Endodermal cell (in vitro differentiated cells): ENCODE data around the gene NOXA1. TPM values are rescaled to one million over a fixed set of nuclear protein-coding genes. Genes with fewer than 3 reads are reported as not detected.
A peak's percentile ranks its signal among the peaks of the same experiment; 100 is the strongest.

Experiments used
- DNase-seq: peaks from one replicate; pipeline ENCODE4 v3.0.0-alpha.2; 2017
- H3K27ac ChIP-seq: 2 replicates; pipeline ENCODE4 v1.5.1; 2013; ENCODE audit warnings: mild to moderate bottlenecking, low read depth, low read length, moderate library complexity
- H3K27me3 ChIP-seq: 2 replicates; pipeline ENCODE4 v1.6.1; 2013; ENCODE audit warnings: mild to moderate bottlenecking, low read length, moderate library complexity; ENCODE audit not compliant: insufficient read depth, control insufficient read depth, poor library complexity, severe bottlenecking
- H3K36me3 ChIP-seq: 2 replicates; pipeline ENCODE4 v1.7.0; 2013; ENCODE audit warnings: mild to moderate bottlenecking, low read length, moderate library complexity; ENCODE audit not compliant: control insufficient read depth, insufficient read depth
- H3K4me1 ChIP-seq: one replicate; pipeline ENCODE4 v1.7.0; 2013; ENCODE audit warnings: low read length; ENCODE audit not compliant: control insufficient read depth, insufficient read depth
- H3K4me3 ChIP-seq: 2 replicates; pipeline ENCODE4 v1.5.1; 2013; ENCODE audit warnings: mild to moderate bottlenecking, low read length, moderate library complexity
- H3K9ac ChIP-seq: 2 replicates; pipeline ENCODE4 v1.6.1; 2013; ENCODE audit warnings: mild to moderate bottlenecking, low read length, moderate library complexity; ENCODE audit not compliant: poor library complexity, severe bottlenecking; ENCODE audit errors: extremely low read depth
- H3K9me3 ChIP-seq: 2 replicates; pipeline ENCODE4 v1.6.1; 2013; ENCODE audit warnings: mild to moderate bottlenecking, low read length, moderate library complexity; ENCODE audit not compliant: control insufficient read depth
- H3K27ac Mint-ChIP-seq: 2 replicates; pipeline ENCODE4 v1.8.0; 2020; ENCODE audit warnings: mixed read lengths
- H3K27me3 Mint-ChIP-seq: 2 replicates; pipeline ENCODE4 v1.8.0; 2021; ENCODE audit warnings: mild to moderate bottlenecking, mixed read lengths; ENCODE audit not compliant: insufficient read depth
- H3K36me3 Mint-ChIP-seq: 2 replicates; pipeline ENCODE4 v1.8.0; 2020; ENCODE audit warnings: low read depth, mixed read lengths
- H3K4me1 Mint-ChIP-seq: 2 replicates; pipeline ENCODE4 v1.8.0; 2020; ENCODE audit warnings: mixed read lengths
- H3K4me3 Mint-ChIP-seq: 2 replicates; pipeline ENCODE4 v1.8.0; 2020; ENCODE audit warnings: mild to moderate bottlenecking, moderate library complexity, mixed read lengths
- H3K9me3 Mint-ChIP-seq: 2 replicates; pipeline ENCODE4 v1.8.0; 2020; ENCODE audit warnings: mild to moderate bottlenecking, mixed read lengths
- WGBS, 2 experiments: methylation state at CpG; one replicate each; pipeline versions ENCODE4 v1.1.5 to v1.1.7; 2013; ENCODE audit warnings: missing lambda C conversion rate in 2 of 2, mixed read lengths in 1 of 2; ENCODE audit not compliant: insufficient coverage in 1 of 2, insufficient read length in 1 of 2; 5-methylcytosine and 5-hydroxymethylcytosine counted together
- total RNA-seq, 2 donors: library from RNA; stranded (reverse); fragmentation: NEBNext Ultra II Directional in 1 of 2; extraction: Animal tissue kit (Norgen Biotek cat#: 25700) in 1 of 2; gene quantifications; 2 replicates in 1 of 2; 3 replicates in 1 of 2; pipeline ENCODE4 v1.2.1, GENCODE V29; 2021
- TF ChIP-seq, protein P1 (sequence below): fragments of 200-600 bp; sonication (generic); conservative IDR thresholded peaks from 2 replicates; pipeline ENCODE4 v1.5.0; 2021; ENCODE audit warnings: antibody characterized with exemption, mild to moderate bottlenecking

NOXA1 gene
- total RNA-seq, 2 donors from 2014 or later: 5.0 to 5.9 TPM

DNA sequence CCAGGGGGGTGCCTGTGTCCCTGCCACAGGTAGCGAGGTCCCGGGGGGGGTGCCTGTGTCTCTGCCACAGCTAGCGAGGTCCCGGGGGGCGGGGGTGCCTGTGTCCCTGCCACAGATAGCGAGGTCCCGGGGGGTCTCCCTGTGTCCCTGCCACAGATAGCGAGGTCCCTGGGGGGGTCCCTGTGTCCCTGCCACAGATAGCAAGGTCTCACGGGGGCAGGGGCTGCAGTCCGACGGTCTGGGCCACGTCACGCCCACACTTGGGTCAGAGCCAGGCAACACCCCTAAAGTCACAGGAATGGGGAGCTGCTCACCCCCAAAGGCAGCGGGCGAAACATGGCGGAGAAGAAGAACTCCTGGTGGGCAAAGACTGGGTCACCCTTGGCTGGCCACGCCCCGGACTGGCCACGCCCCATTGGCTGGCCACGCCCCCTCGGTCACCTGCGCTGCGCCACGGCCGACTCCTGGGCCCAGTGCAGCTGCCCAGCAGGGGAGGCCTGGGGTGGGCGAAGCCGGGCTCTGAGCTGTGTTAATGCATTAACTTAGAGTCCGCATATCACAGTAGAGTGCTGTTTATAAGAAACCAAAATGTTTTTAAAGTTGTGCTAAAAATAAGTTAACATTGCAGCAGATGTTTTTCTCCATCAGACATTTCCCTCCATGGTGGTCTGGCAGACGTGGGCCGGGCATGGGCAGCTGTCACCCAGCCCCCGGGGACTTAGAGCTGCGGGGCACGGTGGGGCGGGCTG, 7.0 kb downstream of the NOXA1 start:
- Mint-ChIP-seq H3K9me3 (no peaks in the 10 kb centered on the region), H3K4me3 (no peak overlapping the region), H3K27me3 (no peaks in the 10 kb centered on the region), H3K36me3 (no peaks in the 10 kb centered on the region), H3K27ac (no peak overlapping the region), H3K4me1 (no peaks in the 10 kb centered on the region)
- no peaks in the 10 kb centered on the region for H3K4me1 ChIP-seq
- H3K4me3 ChIP-seq: no peak overlapping the region
- no peak overlapping the region for H3K27ac ChIP-seq
- H3K27me3 ChIP-seq: no peaks in the 10 kb centered on the region
- H3K9me3 ChIP-seq: no peaks in the 10 kb centered on the region
- peak; percentile 79 for DNase-seq
- TF ChIP-seq, protein P1, sequence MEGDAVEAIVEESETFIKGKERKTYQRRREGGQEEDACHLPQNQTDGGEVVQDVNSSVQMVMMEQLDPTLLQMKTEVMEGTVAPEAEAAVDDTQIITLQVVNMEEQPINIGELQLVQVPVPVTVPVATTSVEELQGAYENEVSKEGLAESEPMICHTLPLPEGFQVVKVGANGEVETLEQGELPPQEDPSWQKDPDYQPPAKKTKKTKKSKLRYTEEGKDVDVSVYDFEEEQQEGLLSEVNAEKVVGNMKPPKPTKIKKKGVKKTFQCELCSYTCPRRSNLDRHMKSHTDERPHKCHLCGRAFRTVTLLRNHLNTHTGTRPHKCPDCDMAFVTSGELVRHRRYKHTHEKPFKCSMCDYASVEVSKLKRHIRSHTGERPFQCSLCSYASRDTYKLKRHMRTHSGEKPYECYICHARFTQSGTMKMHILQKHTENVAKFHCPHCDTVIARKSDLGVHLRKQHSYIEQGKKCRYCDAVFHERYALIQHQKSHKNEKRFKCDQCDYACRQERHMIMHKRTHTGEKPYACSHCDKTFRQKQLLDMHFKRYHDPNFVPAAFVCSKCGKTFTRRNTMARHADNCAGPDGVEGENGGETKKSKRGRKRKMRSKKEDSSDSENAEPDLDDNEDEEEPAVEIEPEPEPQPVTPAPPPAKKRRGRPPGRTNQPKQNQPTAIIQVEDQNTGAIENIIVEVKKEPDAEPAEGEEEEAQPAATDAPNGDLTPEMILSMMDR: no peak
- no peaks in the 10 kb centered on the region for H3K36me3 ChIP-seq
- H3K9ac ChIP-seq: no peak overlapping the region
- WGBS, 2 experiments: 81 to 87% methylated on average over 30 to 34 of the region's 34 CpGs

DNA sequence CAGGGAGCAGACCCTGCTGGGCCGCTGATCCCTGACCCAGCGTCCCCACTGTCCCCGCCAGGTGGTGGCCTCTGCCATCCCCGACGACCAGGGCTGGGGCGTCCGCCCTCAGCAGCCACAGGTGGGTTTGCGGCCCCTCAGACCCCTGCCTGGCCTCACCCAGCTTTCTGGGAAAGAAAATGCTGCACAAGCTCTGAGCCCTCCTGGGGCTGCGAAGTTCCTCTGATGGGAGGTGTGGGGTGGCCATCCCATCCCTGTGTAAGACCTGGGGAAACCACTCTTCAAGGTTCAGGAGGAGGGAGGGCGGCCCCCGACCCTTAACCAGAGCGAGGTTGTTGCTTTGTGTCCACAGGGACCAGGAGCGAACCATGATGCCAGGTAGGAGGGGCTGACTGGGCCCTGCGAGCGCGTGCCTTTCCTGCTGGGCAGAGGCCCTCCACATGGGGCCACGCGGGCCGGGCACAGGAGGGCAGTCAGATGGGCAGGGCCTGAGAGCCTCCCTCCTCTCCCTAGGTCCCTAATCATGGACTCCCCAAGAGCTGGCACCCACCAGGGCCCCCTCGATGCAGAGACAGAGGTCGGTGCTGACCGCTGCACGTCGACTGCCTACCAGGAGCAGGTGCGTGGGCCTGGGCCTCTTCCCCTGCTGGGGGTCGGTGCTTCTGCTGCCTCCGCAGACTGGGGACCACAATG, 7.7 kb downstream of the NOXA1 start:
- H3K9ac ChIP-seq: no peak overlapping the region
- Mint-ChIP-seq H3K27me3 (no peaks in the 10 kb centered on the region), H3K9me3 (no peaks in the 10 kb centered on the region), H3K27ac (no peak overlapping the region), H3K4me1 (no peaks in the 10 kb centered on the region), H3K4me3 (no peak overlapping the region), H3K36me3 (no peaks in the 10 kb centered on the region)
- H3K4me1 ChIP-seq: no peaks in the 10 kb centered on the region
- DNase-seq: no peak
- 87 to 89% methylated on average over 7 to 27 of the region's 27 CpGs for WGBS, 2 experiments
- H3K9me3 ChIP-seq: no peaks in the 10 kb centered on the region
- H3K36me3 ChIP-seq: no peaks in the 10 kb centered on the region
- H3K4me3 ChIP-seq: no peak overlapping the region
- H3K27me3 ChIP-seq: no peaks in the 10 kb centered on the region
- TF ChIP-seq, protein P1: no peak
- no peak overlapping the region for H3K27ac ChIP-seq

- H3K4me3 Mint-ChIP-seq: no peak overlapping the region
- WGBS, 2 experiments: 88 to 93% methylated on average over 12 to 21 of the region's 21 CpGs
- TF ChIP-seq, protein P1: no peak
These were observed 8.3 kb downstream of the NOXA1 start for GRCh38 chr9:137431416-137431931.

More at GRCh38 chr9:137431416-137431931, 8.3 kb downstream of the NOXA1 start:
- no peaks in the 10 kb centered on the region for H3K9me3 ChIP-seq
- no peaks in the 10 kb centered on the region for H3K36me3 ChIP-seq
- no peak overlapping the region for H3K27ac ChIP-seq
- no peaks in the 10 kb centered on the region for H3K27me3 ChIP-seq
- H3K27ac Mint-ChIP-seq: no peak overlapping the region
- no peaks in the 10 kb centered on the region for H3K36me3 Mint-ChIP-seq
- H3K4me1 Mint-ChIP-seq: no peaks in the 10 kb centered on the region
- H3K4me3 ChIP-seq: no peak overlapping the region
- H3K9me3 Mint-ChIP-seq: no peaks in the 10 kb centered on the region
- DNase-seq: no peak
- H3K27me3 Mint-ChIP-seq: no peaks in the 10 kb centered on the region
- no peaks in the 10 kb centered on the region for H3K4me1 ChIP-seq
- H3K9ac ChIP-seq: no peak overlapping the region
